Loucy (cell line): ENCODE results near the gene SHOC2.

Experiments
- H2AFZ ChIP-seq: fragments of 200-600 bp; sonication (generic); 2 replicates; pipeline ENCODE4 v1.6.0; 2016; ENCODE audit warnings: antibody characterized with exemption, mild to moderate bottlenecking, low read length, moderate library complexity
- H3F3A ChIP-seq: fragments of 200-600 bp; 2 replicates; pipeline ENCODE4 v1.6.0; 2016; ENCODE audit warnings: antibody characterized with exemption, low read depth, mild to moderate bottlenecking
- H3K27me3 ChIP-seq: fragments of 200-600 bp; sonication (generic); 2 replicates; pipeline ENCODE4 v1.6.1; 2014; ENCODE audit warnings: low read length, mild to moderate bottlenecking; ENCODE audit not compliant: insufficient read depth, poor library complexity, severe bottlenecking
- H3K36me3 ChIP-seq: fragments of 200-600 bp; sonication (generic); 2 replicates; pipeline ENCODE4 v1.6.1; 2016; ENCODE audit warnings: low read length; ENCODE audit not compliant: insufficient read depth
- H3K4me1 ChIP-seq: fragments of 200-600 bp; sonication (generic); 2 replicates; pipeline ENCODE4 v1.5.1; 2014; ENCODE audit warnings: low read length, mild to moderate bottlenecking; ENCODE audit not compliant: insufficient read depth, poor library complexity, severe bottlenecking
- H3K4me2 ChIP-seq: fragments of 200-600 bp; sonication (generic); 2 replicates; pipeline ENCODE4 v1.6.0; 2014; ENCODE audit warnings: antibody characterized with exemption, low read length, low read depth, mild to moderate bottlenecking; ENCODE audit not compliant: poor library complexity, severe bottlenecking
- H3K4me3 ChIP-seq: fragments of 200-600 bp; sonication (generic); 2 replicates; pipeline ENCODE4 v1.5.1; 2014; ENCODE audit warnings: low read length, mild to moderate bottlenecking, mixed read lengths; ENCODE audit not compliant: poor library complexity, severe bottlenecking
- H3K79me2 ChIP-seq: fragments of 200-600 bp; sonication (generic); 2 replicates; pipeline ENCODE4 v1.6.1; 2014; ENCODE audit warnings: low read length; ENCODE audit not compliant: insufficient read depth
- H3K9ac ChIP-seq: fragments of 200-600 bp; sonication (generic); 2 replicates; pipeline ENCODE4 v1.6.0; 2014; ENCODE audit warnings: mild to moderate bottlenecking, low read depth, low read length, moderate library complexity; ENCODE audit not compliant: poor library complexity, severe bottlenecking
- H3K9me2 ChIP-seq: fragments of 200-600 bp; sonication (generic); replicated peaks from 2 replicates; pipeline ENCODE4 v1.6.1; 2016; ENCODE audit warnings: low read depth, low read length, mixed read lengths
- H3K9me3 ChIP-seq: fragments of 200-600 bp; sonication (generic); 2 replicates; pipeline ENCODE4 v1.6.1; 2014; ENCODE audit warnings: mild to moderate bottlenecking, antibody characterized with exemption, low read length, low read depth; ENCODE audit not compliant: insufficient read depth
- H4K20me1 ChIP-seq: fragments of 200-600 bp; sonication (generic); 2 replicates; pipeline ENCODE4 v1.6.0; 2014; ENCODE audit warnings: antibody characterized with exemption, low read length, mild to moderate bottlenecking; ENCODE audit not compliant: insufficient read depth, poor library complexity, severe bottlenecking
- EZH2phosphoT487 ChIP-seq: fragments of 200-600 bp; IDR thresholded peaks from 2 replicates; pipeline ENCODE4 v1.6.1; 2018; ENCODE audit warnings: antibody characterized with exemption, mild to moderate bottlenecking, moderate library complexity, borderline replicate concordance
- TF ChIP-seq, protein P1 (sequence below): fragments of 200-600 bp; sonication (generic); conservative IDR thresholded peaks from 2 replicates; pipeline ENCODE4 v1.5.1; 2014; ENCODE audit warnings: mild to moderate bottlenecking, antibody characterized with exemption, low read length

SHOC2 gene

DNA sequence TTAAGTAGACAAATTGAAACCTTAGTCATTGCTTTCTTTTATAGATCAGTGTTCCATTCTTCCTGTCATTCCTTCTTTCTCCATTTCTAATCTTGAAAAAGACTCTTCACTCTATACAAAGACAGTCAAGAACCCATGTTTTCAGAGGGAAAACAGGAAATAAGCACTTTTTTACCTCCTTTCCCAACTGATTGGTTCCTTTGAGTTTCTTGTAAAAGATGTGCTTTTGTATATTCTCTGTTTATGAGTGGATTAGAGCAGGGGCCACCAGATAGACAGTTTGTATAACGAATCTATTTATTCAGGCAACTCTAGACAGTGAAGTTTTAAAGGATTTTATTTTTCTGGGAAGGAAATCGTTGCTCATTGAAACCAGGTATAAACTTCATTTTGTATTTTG lies 49.8 kb downstream of the SHOC2 start:
- no peaks in the 10 kb centered on the region for H3F3A ChIP-seq
- no peak overlapping the region for H2AFZ ChIP-seq
- H3K36me3 ChIP-seq = peaks cover 9% of the 10 kb centered on the region
- H4K20me1 ChIP-seq = peaks cover 37% of the 10 kb centered on the region
- no peaks in the 10 kb centered on the region for H3K4me1 ChIP-seq
- no peaks in the 10 kb centered on the region for H3K27me3 ChIP-seq
- TF ChIP-seq, protein P1, sequence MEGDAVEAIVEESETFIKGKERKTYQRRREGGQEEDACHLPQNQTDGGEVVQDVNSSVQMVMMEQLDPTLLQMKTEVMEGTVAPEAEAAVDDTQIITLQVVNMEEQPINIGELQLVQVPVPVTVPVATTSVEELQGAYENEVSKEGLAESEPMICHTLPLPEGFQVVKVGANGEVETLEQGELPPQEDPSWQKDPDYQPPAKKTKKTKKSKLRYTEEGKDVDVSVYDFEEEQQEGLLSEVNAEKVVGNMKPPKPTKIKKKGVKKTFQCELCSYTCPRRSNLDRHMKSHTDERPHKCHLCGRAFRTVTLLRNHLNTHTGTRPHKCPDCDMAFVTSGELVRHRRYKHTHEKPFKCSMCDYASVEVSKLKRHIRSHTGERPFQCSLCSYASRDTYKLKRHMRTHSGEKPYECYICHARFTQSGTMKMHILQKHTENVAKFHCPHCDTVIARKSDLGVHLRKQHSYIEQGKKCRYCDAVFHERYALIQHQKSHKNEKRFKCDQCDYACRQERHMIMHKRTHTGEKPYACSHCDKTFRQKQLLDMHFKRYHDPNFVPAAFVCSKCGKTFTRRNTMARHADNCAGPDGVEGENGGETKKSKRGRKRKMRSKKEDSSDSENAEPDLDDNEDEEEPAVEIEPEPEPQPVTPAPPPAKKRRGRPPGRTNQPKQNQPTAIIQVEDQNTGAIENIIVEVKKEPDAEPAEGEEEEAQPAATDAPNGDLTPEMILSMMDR = no peak
- no peak for TF ChIP-seq EZH2phosphoT487
- H3K9me3 ChIP-seq = no peaks in the 10 kb centered on the region
- H3K9me2 ChIP-seq = no peaks in the 10 kb centered on the region
- no peak overlapping the region for H3K9ac ChIP-seq
- H3K79me2 ChIP-seq = peaks cover 87% of the 10 kb centered on the region
- no peak overlapping the region for H3K4me2 ChIP-seq
- H3K4me3 ChIP-seq = no peak overlapping the region

DNA sequence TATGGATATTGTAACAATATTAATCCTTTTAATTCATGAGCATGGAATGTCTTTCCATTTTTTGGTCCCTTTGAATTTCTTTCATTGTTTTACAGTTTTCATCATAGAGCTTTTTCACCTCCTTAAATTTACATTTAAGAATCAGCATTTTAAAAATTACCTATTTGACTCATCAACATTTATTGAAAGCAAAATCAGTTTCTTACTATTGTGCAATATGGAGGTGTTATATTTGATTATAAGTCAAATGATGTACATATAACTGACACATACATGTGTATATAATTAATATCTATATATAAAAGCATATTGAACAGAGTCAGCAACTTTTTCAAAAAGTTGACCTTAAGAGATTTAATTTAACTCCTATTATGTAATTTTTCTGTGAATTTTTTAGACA lies 52.2 kb downstream of the SHOC2 start:
- Histone ChIP-seq H3K4me2 (no peak overlapping the region), H2AFZ (no peak overlapping the region), H3K9me3 (no peaks in the 10 kb centered on the region), H3F3A (no peaks in the 10 kb centered on the region), H3K4me1 (no peaks in the 10 kb centered on the region), H3K9me2 (no peaks in the 10 kb centered on the region), H3K4me3 (no peak overlapping the region), H3K9ac (no peak overlapping the region), H3K36me3 (peaks cover 9% of the 10 kb centered on the region), H3K27me3 (no peaks in the 10 kb centered on the region), H3K79me2 (peaks cover 87% of the 10 kb centered on the region), H4K20me1 (peaks cover 23% of the 10 kb centered on the region)
- TF ChIP-seq, protein P1 = no peak
- no peak for TF ChIP-seq EZH2phosphoT487

DNA sequence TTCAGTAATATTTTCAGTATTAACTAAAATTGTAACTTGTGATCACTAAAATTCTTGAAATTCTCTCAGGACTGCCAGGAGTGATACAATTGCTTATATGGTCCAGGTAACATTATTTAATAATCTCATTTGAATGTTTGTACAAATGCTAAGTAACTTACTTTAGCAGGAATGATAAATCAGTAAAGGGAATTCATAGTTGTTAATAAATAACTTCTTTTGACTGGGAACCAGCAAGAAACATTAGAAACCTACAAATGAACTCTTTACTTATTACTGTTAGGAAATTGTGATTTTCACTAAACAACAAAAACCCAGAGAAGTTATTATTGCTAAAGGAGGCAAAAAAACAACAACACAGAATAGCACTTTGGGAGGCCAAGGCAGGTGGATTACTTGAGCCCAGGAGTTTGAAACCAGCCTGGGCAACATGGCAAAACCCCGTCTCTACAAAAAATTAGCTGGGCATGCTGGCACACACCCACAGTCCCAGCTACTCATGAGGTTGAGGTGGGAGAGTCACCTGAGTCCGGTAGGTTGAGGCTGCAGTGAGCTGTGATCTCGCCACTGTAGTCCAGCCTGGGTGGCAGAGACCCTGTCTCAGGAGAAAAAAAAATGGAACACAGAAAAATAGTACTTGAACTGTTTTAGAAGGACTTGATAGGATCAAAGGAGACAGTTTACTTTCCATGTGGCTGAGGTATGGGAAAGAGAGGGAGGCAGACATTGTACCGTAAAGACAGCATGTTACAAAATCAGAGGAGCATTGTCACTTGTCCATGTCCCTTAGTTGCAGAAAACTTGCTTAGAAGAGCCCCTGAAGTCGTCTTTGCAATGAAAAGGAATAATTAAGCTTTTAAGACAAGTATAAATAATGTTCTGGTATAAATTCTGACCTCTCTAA lies 53.1 kb downstream of the SHOC2 start:
- Histone ChIP-seq H2AFZ (no peak overlapping the region), H3K4me1 (no peaks in the 10 kb centered on the region), H3K36me3 (peaks cover 4% of the 10 kb centered on the region; the same call in 1 of the 2 replicates), H4K20me1 (peaks cover 16% of the 10 kb centered on the region), H3K9me2 (no peaks in the 10 kb centered on the region), H3K9ac (no peak overlapping the region), H3F3A (no peaks in the 10 kb centered on the region), H3K79me2 (peaks cover 88% of the 10 kb centered on the region), H3K27me3 (no peaks in the 10 kb centered on the region), H3K4me3 (no peak overlapping the region), H3K4me2 (no peak overlapping the region), H3K9me3 (no peaks in the 10 kb centered on the region)
- TF ChIP-seq, protein P1 = no peak
- TF ChIP-seq EZH2phosphoT487 = no peak
